B cell (primary cell): ENCODE results near the gene MPL.

ENCODE experiments used
- CTCF ChIP-seq: fragments of 200-600 bp; IDR thresholded peaks from one replicate; pipeline ENCODE4 v1.8.0; 2022; ENCODE audit warnings: antibody characterized with exemption, mild to moderate bottlenecking
- EZH2 ChIP-seq: IDR thresholded peaks from 2 replicates; pipeline ENCODE4 v1.6.1; 2012; ENCODE audit warnings: borderline replicate concordance, low read depth, mild to moderate bottlenecking, moderate library complexity, low read length; ENCODE audit not compliant: insufficient read depth, poor library complexity, severe bottlenecking

- TF ChIP-seq CTCF (no peak), EZH2 (no peak)
Measured at GRCh38 chr1:43345120-43345519, 7.5 kb downstream of the MPL start.
